ENCODE measurements around the gene EYS. TPM values are rescaled to one million over a fixed set of nuclear protein-coding genes. Genes with fewer than 3 reads are reported as not detected.
A peak's percentile ranks its signal among the peaks of the same experiment; 100 is the strongest.

EYS gene
- total and polyA plus RNA-seq, 9 of the 15 experiments (the other 6 are each of a cell fraction or from before 2014, with no cell fraction given) = 0.03 to 0.36 (median 0.10) TPM; not detected in 2

DNA sequence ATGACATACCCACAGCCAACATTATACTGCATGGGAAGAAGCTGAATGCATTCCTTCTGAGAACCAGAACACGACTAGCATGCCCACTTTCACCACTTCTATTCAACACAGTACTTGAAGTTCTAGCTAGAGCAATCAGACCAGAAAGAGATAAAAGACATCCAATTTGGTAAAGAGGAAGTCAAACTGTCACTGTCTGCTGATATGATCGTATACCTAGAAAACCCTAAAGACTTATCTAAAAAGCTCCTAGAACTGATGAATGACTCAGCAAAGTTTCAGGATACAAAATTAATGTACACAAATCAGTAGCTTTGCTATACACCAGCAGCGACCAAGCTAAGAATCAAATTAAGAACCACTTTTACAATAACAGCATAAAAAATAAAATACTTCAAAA is 60.5 kb downstream of the EYS start (continued):
- TF ChIP-seq, protein P1, sequence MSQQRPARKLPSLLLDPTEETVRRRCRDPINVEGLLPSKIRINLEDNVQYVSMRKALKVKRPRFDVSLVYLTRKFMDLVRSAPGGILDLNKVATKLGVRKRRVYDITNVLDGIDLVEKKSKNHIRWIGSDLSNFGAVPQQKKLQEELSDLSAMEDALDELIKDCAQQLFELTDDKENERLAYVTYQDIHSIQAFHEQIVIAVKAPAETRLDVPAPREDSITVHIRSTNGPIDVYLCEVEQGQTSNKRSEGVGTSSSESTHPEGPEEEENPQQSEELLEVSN (IDR thresholded peaks at IDR 0.05; ENCODE audit: borderline replicate concordance in 1 of 2, extremely low read depth in 1 of 2, insufficient read depth in 1 of 2, insufficient read length in 1 of 2, low read depth in 1 of 2, low read length in 1 of 2, poor library complexity in 1 of 2, severe bottlenecking in 1 of 2) = no peak
- TF ChIP-seq ZNF583 (CRISPR knock-in tag; IDR thresholded peaks at IDR 0.05) = no peak
- no peak for TF ChIP-seq BRD4 (IDR thresholded peaks at IDR 0.05)
- TF ChIP-seq, protein P2, sequence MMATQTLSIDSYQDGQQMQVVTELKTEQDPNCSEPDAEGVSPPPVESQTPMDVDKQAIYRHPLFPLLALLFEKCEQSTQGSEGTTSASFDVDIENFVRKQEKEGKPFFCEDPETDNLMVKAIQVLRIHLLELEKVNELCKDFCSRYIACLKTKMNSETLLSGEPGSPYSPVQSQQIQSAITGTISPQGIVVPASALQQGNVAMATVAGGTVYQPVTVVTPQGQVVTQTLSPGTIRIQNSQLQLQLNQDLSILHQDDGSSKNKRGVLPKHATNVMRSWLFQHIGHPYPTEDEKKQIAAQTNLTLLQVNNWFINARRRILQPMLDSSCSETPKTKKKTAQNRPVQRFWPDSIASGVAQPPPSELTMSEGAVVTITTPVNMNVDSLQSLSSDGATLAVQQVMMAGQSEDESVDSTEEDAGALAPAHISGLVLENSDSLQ (IDR thresholded peaks at IDR 0.05) = no peak
- TF ChIP-seq SNIP1 (IDR thresholded peaks at IDR 0.05; ENCODE audit: low read depth) = no peak
- TF ChIP-seq BCOR (IDR thresholded peaks at IDR 0.05) = no peak
- no peak for TF ChIP-seq TAL1 (IDR thresholded peaks at IDR 0.05)
- peak; percentile 49; the same call in 1 of the 2 replicates for TF ChIP-seq MAFG (tag; conservative IDR thresholded peaks at IDR 0.05)
- TF ChIP-seq HOXB6 (CRISPR knock-in tag; IDR thresholded peaks at IDR 0.05; ENCODE audit: borderline replicate concordance) = no peak
- 0 out of 2 replicates have a peak, but pooled peaks have one; percentile 5 for TF ChIP-seq ZNF316 (IDR thresholded peaks at IDR 0.05)
- no peak for TF ChIP-seq BMI1 (IDR thresholded peaks at IDR 0.05; ENCODE audit: low read length)
- TF ChIP-seq NFE2L1 (tag; IDR thresholded peaks at IDR 0.05; ENCODE audit: borderline replicate concordance, low read depth) = peak; percentile 43; the same call in 1 of the 2 replicates
- TF ChIP-seq MAFF (IDR thresholded peaks at IDR 0.05; ENCODE audit: low read length) = peak; percentile 33; the same call in 1 of the 2 replicates
- no peak for TF ChIP-seq TSC22D4 (tag; IDR thresholded peaks at IDR 0.05)
- TF ChIP-seq ZNF384 (IDR thresholded peaks at IDR 0.05; ENCODE audit: low read depth, low read length) = no peak
- peak; percentile 15; the same call in 1 of the 2 replicates for TF ChIP-seq MAFK (IDR thresholded peaks at IDR 0.05; ENCODE audit: low read length)
- no peak for TF ChIP-seq MTA2 (IDR thresholded peaks at IDR 0.05; ENCODE audit: low read depth)
- 0 out of 2 replicates have a peak, but pooled peaks have one; percentile 7 for TF ChIP-seq SPI1 (IDR thresholded peaks at IDR 0.05; ENCODE audit: borderline replicate concordance, low read depth, low read length)
- no peak for TF ChIP-seq RFX7 (CRISPR knock-in tag; IDR thresholded peaks at IDR 0.05)
- TF ChIP-seq, protein P3, sequence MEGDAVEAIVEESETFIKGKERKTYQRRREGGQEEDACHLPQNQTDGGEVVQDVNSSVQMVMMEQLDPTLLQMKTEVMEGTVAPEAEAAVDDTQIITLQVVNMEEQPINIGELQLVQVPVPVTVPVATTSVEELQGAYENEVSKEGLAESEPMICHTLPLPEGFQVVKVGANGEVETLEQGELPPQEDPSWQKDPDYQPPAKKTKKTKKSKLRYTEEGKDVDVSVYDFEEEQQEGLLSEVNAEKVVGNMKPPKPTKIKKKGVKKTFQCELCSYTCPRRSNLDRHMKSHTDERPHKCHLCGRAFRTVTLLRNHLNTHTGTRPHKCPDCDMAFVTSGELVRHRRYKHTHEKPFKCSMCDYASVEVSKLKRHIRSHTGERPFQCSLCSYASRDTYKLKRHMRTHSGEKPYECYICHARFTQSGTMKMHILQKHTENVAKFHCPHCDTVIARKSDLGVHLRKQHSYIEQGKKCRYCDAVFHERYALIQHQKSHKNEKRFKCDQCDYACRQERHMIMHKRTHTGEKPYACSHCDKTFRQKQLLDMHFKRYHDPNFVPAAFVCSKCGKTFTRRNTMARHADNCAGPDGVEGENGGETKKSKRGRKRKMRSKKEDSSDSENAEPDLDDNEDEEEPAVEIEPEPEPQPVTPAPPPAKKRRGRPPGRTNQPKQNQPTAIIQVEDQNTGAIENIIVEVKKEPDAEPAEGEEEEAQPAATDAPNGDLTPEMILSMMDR (IDR thresholded peaks at IDR 0.05 in 2 of 3, conservative IDR thresholded peaks at IDR 0.05 in 1 of 3; ENCODE audit: insufficient read depth in 2 of 3, low read depth in 1 of 3, low read length in 3 of 3) = no peak
- peak; percentile 18 for TF ChIP-seq MEIS2 (IDR thresholded peaks at IDR 0.05; ENCODE audit: partially characterized antibody)
- no peak for TF ChIP-seq ZKSCAN3 (CRISPR knock-in tag; IDR thresholded peaks at IDR 0.05)
- TF ChIP-seq, protein P4, sequence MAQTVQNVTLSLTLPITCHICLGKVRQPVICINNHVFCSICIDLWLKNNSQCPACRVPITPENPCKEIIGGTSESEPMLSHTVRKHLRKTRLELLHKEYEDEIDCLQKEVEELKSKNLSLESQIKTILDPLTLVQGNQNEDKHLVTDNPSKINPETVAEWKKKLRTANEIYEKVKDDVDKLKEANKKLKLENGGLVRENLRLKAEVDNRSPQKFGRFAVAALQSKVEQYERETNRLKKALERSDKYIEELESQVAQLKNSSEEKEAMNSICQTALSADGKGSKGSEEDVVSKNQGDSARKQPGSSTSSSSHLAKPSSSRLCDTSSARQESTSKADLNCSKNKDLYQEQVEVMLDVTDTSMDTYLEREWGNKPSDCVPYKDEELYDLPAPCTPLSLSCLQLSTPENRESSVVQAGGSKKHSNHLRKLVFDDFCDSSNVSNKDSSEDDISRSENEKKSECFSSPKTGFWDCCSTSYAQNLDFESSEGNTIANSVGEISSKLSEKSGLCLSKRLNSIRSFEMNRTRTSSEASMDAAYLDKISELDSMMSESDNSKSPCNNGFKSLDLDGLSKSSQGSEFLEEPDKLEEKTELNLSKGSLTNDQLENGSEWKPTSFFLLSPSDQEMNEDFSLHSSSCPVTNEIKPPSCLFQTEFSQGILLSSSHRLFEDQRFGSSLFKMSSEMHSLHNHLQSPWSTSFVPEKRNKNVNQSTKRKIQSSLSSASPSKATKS (CRISPR knock-in tag; IDR thresholded peaks at IDR 0.05) = no peak
- TF ChIP-seq KLF13 (tag; IDR thresholded peaks at IDR 0.05; ENCODE audit: borderline replicate concordance, low read depth) = no peak
- TF ChIP-seq SRSF3 (IDR thresholded peaks at IDR 0.05; ENCODE audit: insufficient read depth, low read length) = no peak
